Natural killer cell (primary cell): ENCODE measurements around the gene AHRR. TPM values are rescaled to one million over a fixed set of nuclear protein-coding genes. Genes with fewer than 3 reads are reported as not detected.
"Not testable (repeated sequence)": the region's sequence is repeated elsewhere in the genome, so short reads cannot be mapped to it uniquely, and the experiment has no call there.

ENCODE experiments used
- ATAC-seq, 3 donors: fragments of 150-1000 bp in 2 of 3; fragments of 200-7000 bp in 1 of 3; cut with Tn5 transposase; 1 replicate in 1 of 3; 2 replicates in 2 of 3; pipeline ENCODE4 v1.10.0; 2021; ENCODE audit warnings: mild to moderate bottlenecking in 2 of 3, moderate library complexity in 2 of 3
- DNase-seq, 2 donors: peaks; one replicate each; pipeline versions ENCODE4 v3.0.0 to v3.0.0-alpha.2; 2013 to 2021; ENCODE audit warnings: mixed read lengths in 1 of 2
- H3K27ac ChIP-seq: one replicate; pipeline ENCODE4 v1.5.1; 2013; ENCODE audit warnings: mild to moderate bottlenecking, low read length
- H3K27me3 ChIP-seq: one replicate; pipeline ENCODE4 v1.6.1; 2013; ENCODE audit warnings: low read length; ENCODE audit not compliant: control insufficient read depth, insufficient read depth
- H3K36me3 ChIP-seq: one replicate; pipeline ENCODE4 v1.6.1; 2013; ENCODE audit warnings: low read length; ENCODE audit not compliant: control insufficient read depth, insufficient read depth
- H3K4me1 ChIP-seq: one replicate; pipeline ENCODE4 v1.6.1; 2013; ENCODE audit warnings: low read length; ENCODE audit not compliant: control insufficient read depth, insufficient read depth
- H3K4me3 ChIP-seq: one replicate; pipeline ENCODE4 v1.5.1; 2013; ENCODE audit warnings: low read length
- H3K9me3 ChIP-seq: one replicate; pipeline ENCODE4 v1.6.1; 2013; ENCODE audit warnings: low read length; ENCODE audit not compliant: control insufficient read depth, insufficient read depth
- H3K27ac Mint-ChIP-seq, 2 donors: one replicate each; pipeline ENCODE4 v1.8.0; 2022; ENCODE audit warnings: mild to moderate bottlenecking in 2 of 2, mixed read lengths in 2 of 2, moderate library complexity in 1 of 2
- H3K27me3 Mint-ChIP-seq, 2 donors: one replicate each; pipeline ENCODE4 v1.8.0; 2022; ENCODE audit warnings: low read depth in 2 of 2, mixed read lengths in 2 of 2
- H3K36me3 Mint-ChIP-seq: one replicate; pipeline ENCODE4 v1.8.0; 2022; ENCODE audit warnings: mixed read lengths
- H3K4me1 Mint-ChIP-seq, 2 donors: one replicate each; pipeline ENCODE4 v1.8.0; 2022; ENCODE audit warnings: mixed read lengths in 2 of 2
- H3K4me3 Mint-ChIP-seq: one replicate; pipeline ENCODE4 v1.8.0; 2022; ENCODE audit warnings: mild to moderate bottlenecking, moderate library complexity, mixed read lengths
- H3K9me3 Mint-ChIP-seq, 2 donors: one replicate each; pipeline ENCODE4 v1.8.0; 2022; ENCODE audit warnings: mixed read lengths in 2 of 2
- CTCF ChIP-seq: fragments of 200-600 bp; IDR thresholded peaks from one replicate; pipeline ENCODE4 v1.8.0; 2022; ENCODE audit warnings: antibody characterized with exemption
- WGBS: methylation state at CpG from one replicate; pipeline ENCODE4 v1.1.7; 2013; ENCODE audit warnings: missing lambda C conversion rate; ENCODE audit not compliant: insufficient coverage; 5-methylcytosine and 5-hydroxymethylcytosine counted together
- intact Hi-C: fragments of 100-400 bp; cut with micrococcal nuclease; formaldehyde crosslinking; loops from one replicate; pipeline ENCODE4 v1.14.2; 2022
- total RNA-seq, 4 donors: library from RNA; stranded (reverse); fragments of 120-200 nt in 1 of 4; gene quantifications; one replicate each; pipeline versions ENCODE4 v1.2.3 to v1.2.4, GENCODE V29; 2013 to 2022

Gene AHRR
- total RNA-seq, 3 donors from 2014 or later (not counting 1 experiment from before 2014, with no cell fraction given) = 0.88 to 1.4 (median 1.2) TPM

- H3K27me3 ChIP-seq = peaks cover 4% of the 10 kb centered on the region
- Mint-ChIP-seq H3K27me3 (peaks cover 12 to 35% of the 10 kb centered on the region in 2 donors), H3K36me3 (peaks cover under 1% of the 10 kb centered on the region), H3K4me3 (peak overlapping the region; percentile 29), H3K4me1 (peaks cover 15 to 16% of the 10 kb centered on the region in 2 donors), H3K27ac (no peak overlapping the region), H3K9me3 (peaks cover 2 to 9% of the 10 kb centered on the region in 2 donors)
- H3K36me3 ChIP-seq = no peaks in the 10 kb centered on the region
- DNase-seq (no peak), ATAC-seq (peak in 1 of 3 donors; percentile 60)
- intact Hi-C loops = no loop called here
- peaks cover 20% of the 10 kb centered on the region for H3K4me1 ChIP-seq
- H3K4me3 ChIP-seq = no peak overlapping the region
- 45% methylated on average over 14 of the region's 15 CpGs for WGBS
- no peak overlapping the region for H3K27ac ChIP-seq
- no peak for TF ChIP-seq CTCF
- no peaks in the 10 kb centered on the region for H3K9me3 ChIP-seq
These were observed 47.8 kb downstream of the AHRR start for GRCh38 chr5:369151-369868.

GRCh38 chr5:369869-370236, 48.3 kb downstream of the AHRR start:
- H3K36me3 Mint-ChIP-seq, H3K4me3 ChIP-seq, H3K9me3 Mint-ChIP-seq, DNase-seq, H3K27ac Mint-ChIP-seq, ATAC-seq, H3K36me3 ChIP-seq, H3K27ac ChIP-seq, H3K9me3 ChIP-seq, H3K4me3 Mint-ChIP-seq, intact Hi-C loops, H3K27me3 ChIP-seq: not testable (repeated sequence)
- H3K27me3 Mint-ChIP-seq = peaks cover 12 to 31% of the 10 kb centered on the region in 2 donors
- 87% methylated on average over 18 of the region's 21 CpGs for WGBS
- H3K4me1 ChIP-seq = peaks cover 20% of the 10 kb centered on the region
- peaks cover 15 to 16% of the 10 kb centered on the region in 2 donors for H3K4me1 Mint-ChIP-seq

GRCh38 chr5:370311-370958, 48.9 kb downstream of the AHRR start:
- no peak overlapping the region for H3K27ac ChIP-seq
- H3K9me3 Mint-ChIP-seq = peaks cover 0 to 1% of the 10 kb centered on the region in 2 donors
- H3K36me3 ChIP-seq = no peaks in the 10 kb centered on the region
- peaks cover 16 to 26% of the 10 kb centered on the region in 2 donors for H3K27me3 Mint-ChIP-seq
- peaks cover 9% of the 10 kb centered on the region for H3K27me3 ChIP-seq
- no peak overlapping the region for H3K4me3 ChIP-seq
- intact Hi-C loops = no loop called here
- no peak overlapping the region for H3K4me3 Mint-ChIP-seq
- no peak overlapping the region for H3K27ac Mint-ChIP-seq
- no peak for ATAC-seq
- 88% methylated on average over 14 of the region's 14 CpGs for WGBS
- peaks cover 20% of the 10 kb centered on the region for H3K4me1 ChIP-seq
- TF ChIP-seq CTCF = no peak
- DNase-seq = no peak
- no peaks in the 10 kb centered on the region for H3K36me3 Mint-ChIP-seq
- H3K9me3 ChIP-seq = no peaks in the 10 kb centered on the region
- H3K4me1 Mint-ChIP-seq = peaks cover 15 to 16% of the 10 kb centered on the region in 2 donors

GRCh38 chr5:370959-371810, 49.7 kb downstream of the AHRR start:
- Histone ChIP-seq H3K9me3 (no peaks in the 10 kb centered on the region), H3K4me1 (peaks cover 20% of the 10 kb centered on the region), H3K4me3 (no peak overlapping the region), H3K27ac (no peak overlapping the region), H3K27me3 (peaks cover 9% of the 10 kb centered on the region), H3K36me3 (no peaks in the 10 kb centered on the region)
- H3K4me3 Mint-ChIP-seq = no peak overlapping the region
- H3K4me1 Mint-ChIP-seq = peaks cover 15 to 16% of the 10 kb centered on the region in 2 donors
- WGBS = 93% methylated on average over 19 of the region's 19 CpGs
- no peaks in the 10 kb centered on the region for H3K9me3 Mint-ChIP-seq
- peaks cover 16 to 23% of the 10 kb centered on the region in 2 donors for H3K27me3 Mint-ChIP-seq
- ATAC-seq (no peak), DNase-seq (no peak)
- no peak for TF ChIP-seq CTCF
- intact Hi-C loops = no loop called here
- H3K36me3 Mint-ChIP-seq = no peaks in the 10 kb centered on the region
- no peak overlapping the region for H3K27ac Mint-ChIP-seq
